Measurements from ENCODE around the gene CHD1.

The CHD1 gene

DNA sequence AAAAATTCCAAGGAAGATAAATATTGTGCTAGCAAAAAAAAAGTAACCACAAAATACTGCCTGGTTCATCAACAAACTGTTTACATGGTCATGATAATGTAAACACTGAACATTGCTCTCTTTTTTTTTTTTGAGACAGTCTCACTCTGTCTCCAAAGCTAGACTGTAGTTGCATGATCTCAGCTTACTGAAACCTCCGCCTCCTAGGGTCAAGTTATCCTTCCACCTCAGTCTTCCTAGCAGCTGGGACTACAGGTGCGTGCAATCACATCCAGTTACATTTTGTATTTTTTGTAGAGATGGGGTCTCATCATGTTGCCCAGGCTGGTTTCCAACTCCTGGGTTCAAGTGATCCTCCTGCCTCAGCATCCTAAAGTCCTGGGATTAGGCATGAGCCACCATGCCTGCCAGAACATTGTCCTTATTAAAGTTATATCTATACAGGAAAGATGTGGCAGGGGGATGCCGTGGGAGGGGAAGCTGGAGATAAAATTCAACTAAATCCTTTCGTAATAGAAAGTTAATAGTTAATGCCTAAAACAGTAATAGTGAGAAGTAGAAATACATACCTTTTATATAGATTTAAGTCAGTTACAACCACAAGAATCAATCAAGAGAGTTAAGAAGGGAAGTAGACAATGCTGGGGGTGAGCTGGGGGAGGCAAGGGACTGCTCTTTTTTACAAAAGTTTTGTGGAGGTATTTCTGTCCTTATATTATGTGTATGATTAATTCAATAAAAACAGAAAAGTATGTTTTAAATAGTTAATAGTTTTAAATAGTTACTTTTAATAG lies 103.0 kb downstream of the CHD1 start:
- DNase-seq (ENCODE audit: low read depth in 2 of 3, low spot score in 1 of 3): no peak

DNA sequence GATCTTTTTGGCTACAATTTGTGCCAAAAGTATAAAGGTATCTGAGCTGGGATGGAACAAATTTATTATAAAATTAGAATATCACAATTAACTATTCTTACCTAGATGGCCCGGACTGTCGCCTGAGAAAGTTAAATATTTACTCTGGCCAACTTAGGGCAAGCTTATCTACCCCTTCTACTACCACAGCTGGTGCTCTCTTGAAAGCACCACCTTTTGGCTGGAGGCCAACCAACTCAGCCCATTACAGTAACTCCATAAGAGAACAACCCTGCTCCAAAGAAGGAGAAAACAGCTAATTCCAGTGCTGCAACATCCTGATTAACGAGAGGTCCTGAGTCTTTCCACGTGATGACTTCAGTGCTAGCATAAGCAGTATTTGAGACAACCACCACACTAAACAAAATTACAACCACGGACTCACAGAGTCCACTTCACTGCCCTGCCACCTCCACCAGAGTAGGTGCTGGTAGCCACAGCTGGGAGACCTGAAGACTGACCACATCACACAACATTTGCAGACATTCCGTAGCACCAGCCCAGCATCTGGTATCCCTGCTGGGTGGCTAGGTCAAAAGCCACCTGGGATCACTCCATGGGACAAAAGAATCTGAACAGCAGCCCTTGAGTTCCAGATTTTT lies 112.1 kb downstream of the CHD1 start:
- no peak for DNase-seq (ENCODE audit: low read depth in 2 of 3, low spot score in 1 of 3)

DNA sequence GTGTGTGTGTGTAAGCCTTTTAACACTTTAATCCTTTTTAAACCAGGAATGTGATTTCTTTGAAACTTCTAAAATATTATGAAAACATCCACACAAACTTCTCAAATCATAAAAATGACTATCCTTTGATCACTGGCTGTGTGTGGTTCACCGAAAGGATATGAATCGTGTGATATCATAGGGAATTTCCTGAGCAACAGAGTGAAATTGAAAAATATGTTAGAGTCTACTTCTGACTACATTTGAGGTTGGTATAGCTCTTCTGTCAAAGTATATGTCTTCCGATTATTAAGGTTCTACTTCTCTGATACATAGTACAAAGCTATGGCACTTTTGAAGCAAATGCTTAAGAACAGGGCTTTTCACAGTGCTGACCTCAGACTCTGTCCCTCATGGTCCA lies 115.1 kb downstream of the CHD1 start:
- no peak for DNase-seq (ENCODE audit: low read depth in 2 of 3, low spot score in 1 of 3)

DNA sequence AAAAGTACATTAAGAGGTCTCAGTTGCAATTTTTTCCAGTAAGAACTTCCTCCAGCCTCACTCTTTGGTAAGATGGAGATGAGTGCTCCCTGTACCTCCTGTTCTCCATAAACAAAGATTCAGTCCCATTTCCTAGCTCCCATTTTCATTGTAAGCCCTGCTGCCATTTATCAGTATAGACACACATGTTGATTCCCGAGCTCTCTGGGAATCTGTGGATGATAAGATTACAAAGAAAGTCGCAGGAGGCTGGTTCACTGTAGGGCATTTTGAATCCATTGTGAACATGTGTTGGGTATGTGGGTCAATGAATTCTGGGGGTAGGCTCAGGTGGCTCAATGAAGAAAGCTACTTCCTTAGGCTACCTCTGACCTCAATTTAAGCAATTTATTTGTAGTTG lies 118.6 kb downstream of the CHD1 start:
- DNase-seq (ENCODE audit: low read depth in 2 of 3, low spot score in 1 of 3): no peak

DNA sequence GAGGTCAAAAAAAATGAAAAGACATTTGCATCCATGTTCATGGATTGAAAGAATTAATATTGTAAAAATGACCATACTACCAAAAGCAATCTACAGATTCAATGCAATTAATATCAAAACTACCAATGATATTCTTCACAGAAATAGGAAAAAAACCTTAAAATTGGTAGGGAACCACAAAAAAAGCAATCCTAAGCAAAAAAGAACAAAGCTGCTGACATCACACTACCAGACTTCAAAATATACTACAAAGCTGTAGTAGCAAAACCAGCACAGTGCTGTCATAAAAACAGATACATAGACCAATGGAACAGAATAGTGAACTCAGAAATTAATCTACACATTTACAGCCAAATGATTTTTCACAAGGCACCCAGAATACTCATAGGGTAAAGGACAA lies 121.0 kb downstream of the CHD1 start:
- no peak for DNase-seq (ENCODE audit: low read depth in 2 of 3, low spot score in 1 of 3)

DNA sequence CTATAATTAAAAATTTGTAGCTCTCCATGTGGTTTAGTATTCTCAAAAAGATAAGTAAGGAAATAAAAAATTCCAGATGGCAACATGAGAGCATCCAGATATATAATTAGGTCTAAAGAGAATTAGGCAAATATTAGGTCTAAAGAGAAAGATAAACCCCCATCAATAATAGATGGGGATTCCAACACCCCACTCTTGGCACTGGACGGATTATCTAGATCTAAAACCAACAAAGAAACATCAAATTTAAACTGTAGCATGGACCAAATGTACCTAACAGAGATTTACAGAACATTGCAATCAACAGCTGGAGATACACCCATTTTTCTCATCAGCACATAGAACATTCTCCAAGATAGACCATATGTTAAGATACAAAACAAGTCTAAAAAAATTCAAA lies 123.7 kb downstream of the CHD1 start:
- no peak for DNase-seq (ENCODE audit: low read depth in 2 of 3, low spot score in 1 of 3)

DNA sequence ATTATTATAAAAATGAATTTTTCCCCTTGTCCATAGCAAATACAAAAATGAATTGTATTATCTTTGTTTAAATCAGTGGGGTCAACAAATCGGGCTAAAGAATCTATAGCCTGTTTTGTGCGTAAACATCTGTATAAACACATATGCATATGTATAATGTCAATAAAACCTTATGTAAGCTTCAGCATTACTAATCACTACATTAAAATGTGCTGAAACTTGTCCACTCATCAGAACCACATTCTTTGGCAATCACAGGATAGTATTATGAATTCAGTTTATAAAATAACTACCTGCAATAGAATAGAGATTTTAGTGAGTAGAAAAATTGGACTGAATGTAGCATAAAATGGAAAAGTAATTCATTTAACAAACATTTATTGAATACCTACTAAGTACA lies 124.7 kb downstream of the CHD1 start:
- no peak for DNase-seq (ENCODE audit: low read depth in 2 of 3, low spot score in 1 of 3)
